SK-N-SH (cell line): ENCODE results near the gene OR2D2. TPM values are rescaled to one million over a fixed set of nuclear protein-coding genes. Genes with fewer than 3 reads are reported as not detected.

Experiments
- CTCF ChIA-PET: fragments of 300-600, 350-600 bp; formaldehyde crosslinking; extraction: SDS; loops from one replicate; lab custom pipeline; 2021; lab: Yijun Ruan, JAX
- POLR2A ChIA-PET: fragments of 350-600 bp; sonication (Branson Sonifier 250); formaldehyde crosslinking; extraction: SDS; loops from one replicate; lab custom pipeline; 2020; ENCODE audit warnings: antibody characterized with exemption, inconsistent platforms; lab: Yijun Ruan, JAX
- DNase-seq: peaks from one replicate; pipeline ENCODE4 v3.0.0; 2012
- H2AFZ ChIP-seq: fragments of 200-600 bp; sonication (generic); 2 replicates; pipeline ENCODE4 v1.8.1; 2016; ENCODE audit warnings: antibody characterized with exemption, mild to moderate bottlenecking, low read depth
- H3F3A ChIP-seq: fragments of 200-600 bp; sonication (generic); replicated peaks from 2 replicates; pipeline ENCODE3; 2016; ENCODE audit warnings: antibody characterized with exemption, mild to moderate bottlenecking; ENCODE audit not compliant: insufficient read depth
- H3K27ac ChIP-seq, 2 experiments: fragments of 200-500 bp in 1 of 2; fragments of 200-600 bp in 1 of 2; sonication (Bioruptor generic) in 1 of 2; sonication (generic), shearing (Covaris generic) in 1 of 2; 2 replicates each; pipeline versions ENCODE4 v1.5.1 to v1.6.1; 2014 to 2016; ENCODE audit warnings: low read depth in 2 of 2, inconsistent platforms in 1 of 2, low read length in 1 of 2, mild to moderate bottlenecking in 1 of 2, mixed read lengths in 1 of 2
- H3K27me3 ChIP-seq: fragments of 200-600 bp; sonication (generic), shearing (Covaris generic); 2 replicates; pipeline ENCODE4 v1.6.1; 2016; ENCODE audit warnings: mixed run types; ENCODE audit not compliant: insufficient read depth
- H3K36me3 ChIP-seq, 2 experiments: fragments of 200-500 bp in 1 of 2; fragments of 200-600 bp in 1 of 2; sonication (Bioruptor generic) in 1 of 2; sonication (generic) in 1 of 2; replicated peaks in 1 of 2; 2 replicates each; pipeline versions ENCODE3 to v1.5.1; 2014 to 2016; ENCODE audit warnings: low read length in 1 of 2, mild to moderate bottlenecking in 1 of 2; ENCODE audit not compliant: insufficient read depth in 2 of 2, control insufficient read depth in 1 of 2
- H3K4me1 ChIP-seq, 2 experiments: fragments of 200-500 bp in 1 of 2; fragments of 200-600 bp in 1 of 2; sonication (Bioruptor generic) in 1 of 2; sonication (generic), shearing (Covaris generic) in 1 of 2; 2 replicates each; pipeline versions ENCODE4 v1.5.1 to v1.6.1; 2014 to 2016; ENCODE audit warnings: low read depth in 1 of 2, low read length in 1 of 2, mixed run types in 1 of 2; ENCODE audit not compliant: insufficient read depth in 2 of 2, control insufficient read depth in 1 of 2
- H3K4me2 ChIP-seq: fragments of 200-600 bp; sonication (generic), shearing (Covaris generic); 2 replicates; pipeline ENCODE4 v1.6.1; 2017; ENCODE audit warnings: mixed run types
- H3K4me3 ChIP-seq, 2 experiments: fragments of 200-500 bp in 1 of 2; fragments of 200-600 bp in 1 of 2; sonication (Bioruptor generic) in 1 of 2; sonication (generic), shearing (Covaris generic) in 1 of 2; 2 replicates each; pipeline versions ENCODE4 v1.5.1 to v1.8.1; 2014 to 2016; ENCODE audit warnings: low read depth in 2 of 2, inconsistent platforms in 1 of 2, low read length in 1 of 2, mild to moderate bottlenecking in 1 of 2, mixed read lengths in 1 of 2, moderate library complexity in 1 of 2
- H3K79me2 ChIP-seq: fragments of 200-600 bp; sonication (generic); 2 replicates; pipeline ENCODE4 v1.8.1; 2017; ENCODE audit warnings: mild to moderate bottlenecking; ENCODE audit not compliant: insufficient read depth
- H3K9ac ChIP-seq: fragments of 200-600 bp; sonication (generic); 2 replicates; pipeline ENCODE4 v1.6.1; 2017; ENCODE audit warnings: mixed run types
- H3K9me2 ChIP-seq: fragments of 200-600 bp; sonication (generic); 2 replicates; pipeline ENCODE4 v1.6.1; 2017; ENCODE audit warnings: mixed run types
- H3K9me3 ChIP-seq: fragments of 200-600 bp; sonication (generic); 2 replicates; pipeline ENCODE4 v1.6.1; 2017; ENCODE audit warnings: mixed run types, mild to moderate bottlenecking, moderate library complexity
- H4K20me1 ChIP-seq: fragments of 200-600 bp; sonication (generic); 2 replicates; pipeline ENCODE4 v1.6.1; 2017; ENCODE audit warnings: mild to moderate bottlenecking, mixed run types; ENCODE audit not compliant: insufficient read depth
- ELF1 ChIP-seq: IDR thresholded peaks from 2 replicates; pipeline ENCODE4 v1.4.0; 2012
- FOSL2 ChIP-seq: IDR thresholded peaks from 2 replicates; pipeline ENCODE4 v1.4.0; 2012; ENCODE audit warnings: low read depth, mild to moderate bottlenecking, moderate library complexity, borderline replicate concordance
- FOXJ3 ChIP-seq: sonication (generic); formaldehyde crosslinking; IDR thresholded peaks from 2 replicates; pipeline ENCODE4 v1.5.1; 2020; ENCODE audit warnings: mild to moderate bottlenecking, missing genetic modification reagents
- FOXM1 ChIP-seq: IDR thresholded peaks from 2 replicates; pipeline ENCODE4 v1.4.0; 2012; ENCODE audit warnings: low read depth, mild to moderate bottlenecking
- GABPA ChIP-seq: IDR thresholded peaks from 2 replicates; pipeline ENCODE4 v1.4.0; 2012; ENCODE audit warnings: low read depth, mild to moderate bottlenecking
- MAX ChIP-seq: IDR thresholded peaks from 2 replicates; pipeline ENCODE4 v1.4.0; 2012; ENCODE audit warnings: low read depth
- REST ChIP-seq: IDR thresholded peaks from 2 replicates; pipeline ENCODE4 v1.6.1; 2012; ENCODE audit warnings: mild to moderate bottlenecking, low read depth, low read length, moderate library complexity
- RFX5 ChIP-seq: IDR thresholded peaks from 2 replicates; pipeline ENCODE4 v1.6.1; 2012; ENCODE audit warnings: mild to moderate bottlenecking, improper control_type of control experiment, low read length
- SIN3A ChIP-seq: IDR thresholded peaks from 2 replicates; pipeline ENCODE4 v1.6.1; 2012; ENCODE audit warnings: low read depth, mild to moderate bottlenecking, low read length, moderate library complexity, borderline replicate concordance
- TAF1 ChIP-seq: IDR thresholded peaks from 2 replicates; pipeline ENCODE4 v1.6.1; 2012; ENCODE audit warnings: low read depth, mild to moderate bottlenecking, low read length, moderate library complexity, borderline replicate concordance
- TEAD4 ChIP-seq: IDR thresholded peaks from 2 replicates; pipeline ENCODE4 v1.4.0; 2012; ENCODE audit warnings: mild to moderate bottlenecking, borderline replicate concordance; ENCODE audit not compliant: insufficient read depth
- USF1 ChIP-seq: IDR thresholded peaks from 2 replicates; pipeline ENCODE4 v1.4.0; 2012; ENCODE audit warnings: low read depth, borderline replicate concordance
- USF2 ChIP-seq: fragments of 150-350 bp; IDR thresholded peaks from 2 replicates; pipeline ENCODE4 v1.6.1; 2017; ENCODE audit warnings: antibody characterized with exemption, low read length, low read depth, borderline replicate concordance
- polyA plus RNA-seq, 3 experiments: library from polyadenylated mRNA; depleted of rRNA; stranded (reverse); fragments of >200 nt; gene quantifications; 2 replicates each; pipeline ENCODE4 v1.2.3, GENCODE V29; 2012

The OR2D2 gene
- polyA plus RNA-seq, 1 of the 3 experiments (the other 2 are of a cell fraction), result not detected

GRCh38 chr11:6925007-6925577, 32.8 kb upstream of the OR2D2 start:
- H3K4me3 ChIP-seq, result no peak overlapping the region
- no peaks in the 10 kb centered on the region for H3K36me3 ChIP-seq
- no peaks in the 10 kb centered on the region for H3K27me3 ChIP-seq
- no peak for DNase-seq
- H3K4me2 ChIP-seq, result no peak overlapping the region
- H3K9ac ChIP-seq, result no peak overlapping the region
- H3K9me2 ChIP-seq, result no peaks in the 10 kb centered on the region
- no peak for TF ChIP-seq TAF1
- no peak for TF ChIP-seq RFX5
- no peak for TF ChIP-seq REST
- no peak for TF ChIP-seq USF1
- TF ChIP-seq ELF1, result no peak
- TF ChIP-seq FOXJ3 (CRISPR knock-in tag), result no peak
- TF ChIP-seq FOXM1, result no peak
- no peak for TF ChIP-seq SIN3A
- no peak for TF ChIP-seq TEAD4
- TF ChIP-seq MAX, result no peak
- no peak for TF ChIP-seq FOSL2
- no peak for TF ChIP-seq USF2
- TF ChIP-seq GABPA, result no peak
- H3K27ac ChIP-seq, result no peak overlapping the region
- H2AFZ ChIP-seq, result no peak overlapping the region
- H3K4me1 ChIP-seq, result peaks cover 0 to 5% of the 10 kb centered on the region in 2 experiments; a peak in 1 of 4 replicates
- H4K20me1 ChIP-seq, result no peaks in the 10 kb centered on the region
- POLR2A ChIA-PET, result no interaction called here
- CTCF ChIA-PET, result no interaction called here
- no peaks in the 10 kb centered on the region for H3K9me3 ChIP-seq
- no peaks in the 10 kb centered on the region for H3F3A ChIP-seq
- no peaks in the 10 kb centered on the region for H3K79me2 ChIP-seq
